Activated CD8-positive, alpha-beta T cell treated with anti-CD3 and anti-CD28 coated beads, Interleukin-2, amount 10 ng/mL, durations not matched to agents 7 days and 5 days (primary cell): ENCODE data around the gene APOA4. TPM values are rescaled to one million over a fixed set of nuclear protein-coding genes. Genes with fewer than 3 reads are reported as not detected.

Source experiments
- ATAC-seq: fragments of 150-1000 bp; cut with Tn5 transposase; one replicate; pipeline ENCODE4 v1.10.0; 2021; ENCODE audit warnings: moderate library complexity
- CTCF ChIA-PET: fragments of 350-600 bp; sonication (Branson Sonifier 250); formaldehyde crosslinking; loops from one replicate; lab custom pipeline; 2021; ENCODE audit warnings: antibody characterized with exemption; lab: Charles Lee
- POLR2A ChIA-PET: fragments of 350-600 bp; sonication (Branson Sonifier 250); formaldehyde crosslinking; loops from one replicate; lab custom pipeline; 2021; ENCODE audit warnings: antibody characterized with exemption; lab: Charles Lee
- DNase-seq: peaks from one replicate; pipeline ENCODE4 v3.0.0-alpha.2; 2020
- H3K27ac Mint-ChIP-seq: one replicate; pipeline ENCODE4 v1.8.0; 2021; ENCODE audit warnings: mild to moderate bottlenecking, mixed read lengths
- H3K27me3 Mint-ChIP-seq: one replicate; pipeline ENCODE4 v1.8.0; 2021; ENCODE audit warnings: low read depth, mixed read lengths
- H3K36me3 Mint-ChIP-seq: one replicate; pipeline ENCODE4 v1.8.0; 2021; ENCODE audit warnings: low read depth, mixed read lengths
- H3K4me1 Mint-ChIP-seq: one replicate; pipeline ENCODE4 v1.8.0; 2021; ENCODE audit warnings: low read depth, mixed read lengths
- H3K4me3 Mint-ChIP-seq: one replicate; pipeline ENCODE4 v1.8.0; 2021; ENCODE audit warnings: mild to moderate bottlenecking, mixed read lengths
- H3K9me3 Mint-ChIP-seq: one replicate; pipeline ENCODE4 v1.8.0; 2022; ENCODE audit warnings: mixed read lengths; ENCODE audit not compliant: insufficient read depth
- total RNA-seq, 2 experiments: library from RNA; stranded (reverse); gene quantifications; one replicate each; pipeline ENCODE4 v1.2.3, GENCODE V29; 2021

The APOA4 gene
- total RNA-seq, 2 experiments from 2014 or later = not detected

DNA sequence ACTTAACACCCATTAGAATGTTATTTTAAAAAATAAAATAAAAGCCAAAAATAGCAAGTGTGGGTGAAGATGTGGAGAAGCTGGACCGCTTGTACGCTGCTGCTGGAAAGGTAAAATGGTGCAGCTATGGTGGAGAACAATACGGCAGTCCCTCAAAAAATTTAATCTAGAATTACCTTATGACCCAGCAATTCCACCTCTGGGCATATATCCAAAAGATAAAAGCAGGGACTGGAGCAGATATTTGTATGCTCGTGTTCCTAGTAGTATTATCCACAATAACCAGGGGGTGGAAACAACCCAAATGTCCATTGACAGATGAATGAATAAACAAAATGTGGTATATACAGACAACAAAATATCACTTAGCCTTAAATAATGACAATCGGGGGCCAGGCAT, 25.3 kb downstream of the APOA4 start:
- Mint-ChIP-seq H3K4me3 (no peak overlapping the region), H3K4me1 (no peaks in the 10 kb centered on the region), H3K9me3 (no peaks in the 10 kb centered on the region), H3K27ac (no peak overlapping the region), H3K27me3 (peaks cover 20% of the 10 kb centered on the region), H3K36me3 (no peaks in the 10 kb centered on the region)
- ATAC-seq (no peak), DNase-seq (no peak)
- POLR2A ChIA-PET = no interaction called here
- CTCF ChIA-PET = no interaction called here

DNA sequence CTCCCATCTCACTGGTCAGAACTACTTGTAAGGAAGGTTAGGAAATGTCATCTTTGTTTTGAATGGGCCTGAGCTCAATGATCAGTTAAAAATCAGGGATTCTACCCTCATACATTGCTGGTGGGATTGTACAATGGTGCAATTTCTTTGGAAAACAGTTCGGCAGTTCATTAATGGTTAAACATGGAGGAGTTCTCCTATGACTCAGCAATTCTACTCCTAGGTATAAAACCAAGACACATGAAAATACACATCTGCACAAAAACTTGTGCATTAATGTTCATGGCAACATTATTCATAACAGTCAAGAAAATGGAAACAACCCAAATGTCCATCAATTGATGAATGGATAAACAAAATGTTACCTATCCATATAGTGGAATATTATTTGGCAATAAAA, 26.6 kb downstream of the APOA4 start:
- Mint-ChIP-seq H3K9me3 (no peaks in the 10 kb centered on the region), H3K4me1 (no peaks in the 10 kb centered on the region), H3K27me3 (peaks cover 17% of the 10 kb centered on the region), H3K36me3 (no peaks in the 10 kb centered on the region), H3K4me3 (no peak overlapping the region), H3K27ac (no peak overlapping the region)
- ChIA-PET CTCF (interaction anchor here (7.7 to 11.1 kb wide), 2 partner anchors 39 to 56 kb away, joined by 64 to 211 read pairs; partner anchors contain the start of gene APOA1), POLR2A (no interaction called here)
- DNase-seq = no peak
- no peak for ATAC-seq

DNA sequence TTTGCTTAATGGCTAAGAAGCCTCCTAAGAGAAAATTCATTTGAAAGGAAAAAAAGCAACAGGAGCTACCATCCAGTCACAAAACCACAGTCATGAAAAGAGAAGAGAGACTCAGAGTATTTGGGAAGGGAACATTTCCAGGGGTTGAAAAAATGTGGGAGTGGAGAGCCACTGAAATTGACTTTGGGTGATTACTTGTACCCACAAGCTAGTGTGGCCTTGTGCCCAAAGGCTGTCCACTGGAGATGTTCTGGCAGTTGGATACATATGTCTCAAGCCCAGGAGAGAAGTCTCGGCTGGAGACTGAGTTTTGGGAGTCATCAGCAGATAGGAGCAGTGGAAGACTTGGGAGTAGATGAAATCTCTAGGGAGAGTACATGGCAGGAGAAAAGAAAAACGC, 28.3 kb downstream of the APOA4 start:
- peaks cover 9% of the 10 kb centered on the region for H3K4me1 Mint-ChIP-seq
- DNase-seq (no peak), ATAC-seq (no peak)
- no peaks in the 10 kb centered on the region for H3K36me3 Mint-ChIP-seq
- ChIA-PET CTCF (interaction anchor here (3.1 to 11.1 kb wide), 3 partner anchors 40 to 311 kb away, joined by 9 to 211 read pairs (median 64); partner anchors contain the start of gene APOA1), POLR2A (interaction anchor here (0.7 kb wide), 1 partner anchor 45 kb away, joined by 3 read pairs; no protein-coding TSS in a partner anchor)
- no peak overlapping the region for H3K27ac Mint-ChIP-seq
- H3K4me3 Mint-ChIP-seq = no peak overlapping the region
- no peaks in the 10 kb centered on the region for H3K9me3 Mint-ChIP-seq
- peaks cover 12% of the 10 kb centered on the region for H3K27me3 Mint-ChIP-seq

DNA sequence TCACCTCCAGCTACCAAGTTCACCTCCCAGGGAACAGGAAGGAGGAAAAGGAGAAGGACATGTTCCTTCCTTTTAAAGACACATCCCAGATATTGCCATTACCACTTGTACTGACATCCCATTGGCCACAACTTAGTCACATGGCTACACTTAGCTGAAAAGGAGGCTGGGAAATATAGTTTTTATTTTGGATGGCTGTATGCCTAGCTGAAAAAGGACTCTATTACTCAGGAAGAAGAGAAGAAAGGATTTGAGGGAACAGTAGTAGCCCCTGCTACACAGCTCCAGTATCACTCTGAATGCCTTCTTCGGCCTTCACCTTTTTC, 29.4 kb downstream of the APOA4 start:
- H3K36me3 Mint-ChIP-seq = no peaks in the 10 kb centered on the region
- peaks cover 13% of the 10 kb centered on the region for H3K4me1 Mint-ChIP-seq
- H3K27ac Mint-ChIP-seq = no peak overlapping the region
- ChIA-PET CTCF (interaction anchor here (1.0 to 11.1 kb wide), 4 partner anchors 41 to 312 kb away, joined by 4 to 211 read pairs (median 36); partner anchors contain the start of gene APOA1), POLR2A (interaction anchor here (0.8 to 1.1 kb wide), 3 partner anchors 21 to 60 kb away, joined by 3 read pairs; partner anchors contain the start of gene BUD13)
- no peak for ATAC-seq
- H3K9me3 Mint-ChIP-seq = no peaks in the 10 kb centered on the region
- peaks cover 9% of the 10 kb centered on the region for H3K27me3 Mint-ChIP-seq
- no peak for DNase-seq
- H3K4me3 Mint-ChIP-seq = no peak overlapping the region

DNA sequence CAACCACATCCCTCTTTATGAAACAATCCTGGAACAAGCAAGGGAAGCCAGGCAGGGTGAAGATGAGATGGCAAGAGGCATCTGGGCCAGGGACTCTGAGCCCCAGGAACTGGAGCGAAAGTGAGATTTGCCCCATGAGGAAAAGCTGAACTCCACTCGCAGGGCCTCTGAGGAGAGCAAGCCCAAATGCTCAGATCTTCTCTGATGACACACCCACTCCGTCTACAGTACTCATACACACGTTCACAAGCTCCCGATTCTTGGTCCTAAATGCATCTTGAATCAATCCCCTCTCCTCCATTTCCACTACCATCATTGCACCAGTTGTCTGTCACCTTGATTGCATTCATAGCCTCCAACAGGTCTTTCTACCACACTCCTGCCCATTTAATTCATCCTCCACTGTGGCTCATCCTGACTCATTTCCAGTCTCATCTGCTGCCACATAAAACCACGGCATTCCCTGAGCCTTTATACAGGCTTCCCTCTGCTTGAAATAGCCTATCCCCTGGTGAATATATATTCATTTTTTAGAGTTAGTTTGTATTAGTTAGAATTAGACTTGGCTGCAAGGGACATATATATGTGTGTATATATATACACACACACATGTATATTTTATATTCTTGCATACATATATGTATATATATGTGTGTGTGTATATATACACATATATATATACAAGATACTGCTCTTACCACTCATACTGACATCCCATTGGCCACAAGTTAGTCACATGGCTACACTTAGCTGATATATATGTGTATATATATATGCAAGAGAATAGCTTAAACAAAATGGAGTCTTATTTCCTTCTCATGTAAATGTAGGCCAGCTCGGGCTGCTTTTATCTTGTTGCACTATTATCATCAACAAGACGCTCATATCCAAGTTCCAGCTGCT, 30.0 kb downstream of the APOA4 start:
- no peaks in the 10 kb centered on the region for H3K36me3 Mint-ChIP-seq
- ChIA-PET POLR2A (interaction anchor here (0.8 to 1.1 kb wide), 3 partner anchors 20 to 61 kb away, joined by 3 read pairs; partner anchors contain the start of gene BUD13), CTCF (interaction anchor here (1.0 to 11.1 kb wide), 10 partner anchors 10 to 351 kb away, joined by 4 to 211 read pairs (median 11); partner anchors contain the start of genes APOA1 and PAFAH1B2)
- DNase-seq (no peak), ATAC-seq (no peak)
- peaks cover 20% of the 10 kb centered on the region for H3K4me1 Mint-ChIP-seq
- peaks cover 9% of the 10 kb centered on the region for H3K27me3 Mint-ChIP-seq
- H3K4me3 Mint-ChIP-seq = no peak overlapping the region
- no peak overlapping the region for H3K27ac Mint-ChIP-seq
- H3K9me3 Mint-ChIP-seq = no peaks in the 10 kb centered on the region

DNA sequence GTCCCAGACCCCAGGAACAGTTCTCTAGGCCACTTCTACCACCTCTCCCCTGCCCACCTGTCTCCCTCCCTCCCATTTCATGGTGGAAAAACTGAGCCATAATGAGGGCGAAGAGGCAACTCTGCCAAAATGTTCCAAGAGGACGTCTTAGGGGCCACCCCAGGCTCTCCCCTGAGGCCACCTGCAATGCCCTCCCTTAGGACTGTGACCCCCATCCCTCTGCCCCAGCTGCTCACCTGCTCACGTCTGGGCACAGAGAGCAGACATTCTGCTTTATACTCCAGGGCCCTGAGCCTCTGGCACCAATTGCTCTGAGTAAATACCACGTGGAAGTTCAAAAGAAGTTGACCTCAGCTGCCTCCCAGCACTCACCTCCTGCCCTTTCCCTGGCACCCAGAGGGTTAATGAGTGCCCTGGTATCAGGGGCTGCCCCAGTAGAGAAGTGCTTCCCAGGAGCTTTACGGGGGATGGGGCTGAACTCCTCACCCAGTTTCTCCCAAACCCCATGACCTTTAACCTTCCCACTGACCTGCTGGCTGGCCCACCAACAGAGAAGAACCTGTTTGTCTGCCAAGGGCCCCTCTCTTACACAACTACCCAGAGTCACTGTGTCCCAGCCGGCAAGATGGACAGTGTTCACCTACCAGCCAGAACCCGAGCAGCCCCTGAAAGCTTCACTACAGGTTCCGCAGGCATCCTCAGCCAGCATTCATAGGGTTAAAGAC, 30.8 kb downstream of the APOA4 start:
- DNase-seq (no peak), ATAC-seq (no peak)
- POLR2A ChIA-PET = no interaction called here
- Mint-ChIP-seq H3K9me3 (no peaks in the 10 kb centered on the region), H3K27ac (no peak overlapping the region), H3K36me3 (peaks cover 2% of the 10 kb centered on the region), H3K4me3 (no peak overlapping the region), H3K27me3 (peaks cover 9% of the 10 kb centered on the region), H3K4me1 (peaks cover 20% of the 10 kb centered on the region)
- CTCF ChIA-PET = interaction anchor here (0.6 to 11.1 kb wide), 18 partner anchors 9 to 437 kb away, joined by 3 to 211 read pairs (median 6); partner anchors contain the start of genes APOA1 and PAFAH1B2

DNA sequence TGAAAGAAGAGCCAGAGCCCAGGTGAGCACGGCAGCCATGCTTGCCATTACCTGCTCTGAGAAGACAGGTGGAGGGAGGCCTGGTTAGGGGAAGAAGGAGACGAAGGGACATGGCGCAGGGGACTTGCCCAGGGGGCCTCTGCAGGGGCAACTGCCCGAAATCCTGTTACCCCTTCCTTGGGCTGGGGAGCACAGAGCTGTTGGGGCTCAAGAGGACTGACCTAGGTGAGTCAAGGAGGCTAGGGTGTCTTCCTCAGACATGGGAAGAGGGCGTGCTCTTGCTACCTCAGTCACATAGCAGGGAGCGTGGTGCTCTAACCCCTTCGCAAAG, 31.3 kb downstream of the APOA4 start, which contains the start of gene APOA5:
APOA5 (minus strand) TSS at position 67 of the 331 bp plus-strand sequence; CDS start at position 48, 19 bp downstream.
- DNase-seq (no peak), ATAC-seq (no peak)

DNA sequence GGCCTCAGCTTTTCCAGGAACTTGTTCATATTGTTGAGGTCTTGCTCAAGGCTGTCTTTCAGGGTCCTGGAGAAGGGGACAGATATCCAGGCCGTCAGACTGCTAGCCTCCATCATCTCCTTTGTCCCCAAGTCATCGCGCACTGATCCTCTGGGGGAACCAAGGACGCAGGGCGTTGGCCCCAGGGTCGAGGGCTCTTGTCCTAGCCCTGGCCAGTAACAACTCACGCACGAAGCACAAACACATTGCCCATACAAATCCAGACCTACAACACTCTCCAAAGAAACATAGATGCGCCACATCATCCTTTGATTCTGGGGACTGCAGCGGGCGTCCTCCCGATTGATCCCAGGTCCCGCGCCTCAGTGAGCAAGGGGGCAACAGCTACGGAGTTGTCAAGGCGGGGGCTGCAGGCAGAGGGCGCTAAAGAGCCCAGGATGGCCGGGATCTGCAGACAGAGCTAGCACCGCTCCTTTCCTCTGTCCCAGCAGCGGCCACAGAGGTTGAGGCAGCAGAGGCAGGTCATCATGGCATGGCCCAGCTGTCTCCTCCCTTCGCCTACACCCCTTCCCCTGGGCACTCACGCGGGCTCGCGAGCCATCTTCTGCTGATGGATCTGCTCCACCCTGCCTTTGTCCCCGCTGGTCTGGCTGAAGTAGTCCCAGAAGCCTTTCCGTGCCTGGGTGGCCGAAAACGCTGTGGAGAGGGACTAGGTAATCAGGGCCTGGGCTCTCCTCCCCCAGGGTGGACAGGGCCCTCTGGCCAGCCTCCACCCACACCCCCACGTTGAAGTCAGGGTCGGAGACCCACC, 31.9 kb downstream of the APOA4 start:
- H3K36me3 Mint-ChIP-seq = peaks cover 12% of the 10 kb centered on the region
- H3K9me3 Mint-ChIP-seq = no peaks in the 10 kb centered on the region
- H3K27ac Mint-ChIP-seq = no peak overlapping the region
- peaks cover 6% of the 10 kb centered on the region for H3K27me3 Mint-ChIP-seq
- ChIA-PET POLR2A (interaction anchor here (0.6 to 1.7 kb wide), 5 partner anchors 44 to 439 kb away, joined by 3 to 5 read pairs (median 3); partner anchors contain the start of gene PAFAH1B2), CTCF (interaction anchor here (0.6 to 11.1 kb wide), 66 partner anchors 8 to 438 kb away, joined by 3 to 211 read pairs (median 4); partner anchors contain the start of genes APOA1, APOA4, BUD13 and PAFAH1B2)
- H3K4me3 Mint-ChIP-seq = no peak overlapping the region
- peaks cover 30% of the 10 kb centered on the region for H3K4me1 Mint-ChIP-seq
- ATAC-seq (peak; percentile 51), DNase-seq (peak; percentile 82)

More for the DNA sequence above, 31.3 kb downstream of the APOA4 start, which contains the start of gene APOA5:
- Mint-ChIP-seq H3K27ac (no peak within 1 kb of the TSS), H3K27me3 (peaks cover 9% of the 10 kb centered on the region), H3K36me3 (peaks cover 7% of the 10 kb centered on the region), H3K4me1 (peaks cover 25% of the 10 kb centered on the region), H3K9me3 (no peaks in the 10 kb centered on the region), H3K4me3 (no peak within 1 kb of the TSS)
- ChIA-PET CTCF (interaction anchor here (0.6 to 11.1 kb wide), 63 partner anchors 8 to 437 kb away, joined by 3 to 211 read pairs (median 5); partner anchors contain the start of genes APOA1, APOA4, BUD13 and PAFAH1B2), POLR2A (interaction anchor here (0.6 to 1.7 kb wide), 4 partner anchors 44 to 438 kb away, joined by 3 to 5 read pairs (median 3); partner anchors contain the start of gene PAFAH1B2)

DNA sequence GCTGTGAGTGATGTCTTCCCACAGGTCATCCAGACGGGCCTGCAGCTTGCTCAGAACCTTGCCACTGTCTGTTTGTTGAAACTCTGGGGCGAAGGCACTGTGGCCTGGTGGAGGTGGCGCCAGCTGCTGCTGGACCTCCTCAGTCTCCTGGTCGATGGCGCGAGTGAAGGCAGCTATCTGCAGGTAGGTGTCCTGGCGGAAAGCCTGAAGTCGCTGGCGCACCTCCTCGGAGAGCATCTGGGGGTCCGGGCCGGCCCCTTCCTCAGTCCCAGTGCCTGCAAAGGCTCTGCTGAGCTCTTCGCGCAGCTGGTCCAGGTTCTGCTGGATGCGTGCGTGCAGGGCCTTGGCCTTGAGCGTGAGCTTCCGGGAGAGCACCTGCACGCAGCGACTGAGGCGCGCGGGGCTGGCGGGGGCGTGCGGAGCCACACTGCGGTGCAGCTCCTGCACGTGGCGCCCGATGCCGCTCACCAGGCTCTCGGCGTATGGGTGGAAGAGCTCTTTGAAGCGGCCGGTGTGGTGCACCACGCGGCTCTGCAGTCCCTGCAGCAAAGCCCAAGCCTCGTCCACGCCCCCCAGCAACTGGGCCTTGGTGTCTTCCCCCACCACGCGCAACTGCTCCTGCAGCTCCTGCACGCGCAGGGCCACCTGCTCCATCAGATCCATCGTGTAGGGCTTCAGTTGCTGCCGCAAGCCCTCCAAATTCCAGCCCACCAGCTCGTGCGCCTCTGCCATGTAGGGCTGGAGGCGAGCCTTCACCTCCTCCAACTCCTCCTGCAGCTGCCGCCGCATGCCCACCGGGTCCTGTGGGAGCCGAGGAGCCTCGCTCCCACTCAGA, 32.7 kb downstream of the APOA4 start:
- CTCF ChIA-PET = interaction anchor here (0.7 to 11.1 kb wide), 51 partner anchors 8 to 437 kb away, joined by 3 to 211 read pairs (median 5); partner anchors contain the start of genes APOA1, APOA4, BUD13 and PAFAH1B2
- ATAC-seq (no peak), DNase-seq (no peak)
- peaks cover 6% of the 10 kb centered on the region for H3K27me3 Mint-ChIP-seq
- H3K4me3 Mint-ChIP-seq = no peak overlapping the region
- peaks cover 36% of the 10 kb centered on the region for H3K4me1 Mint-ChIP-seq
- POLR2A ChIA-PET = interaction anchor here (0.6 to 1.7 kb wide), 5 partner anchors 45 to 440 kb away, joined by 3 to 5 read pairs (median 3); partner anchors contain the start of gene PAFAH1B2
- no peak overlapping the region for H3K27ac Mint-ChIP-seq
- H3K36me3 Mint-ChIP-seq = peaks cover 20% of the 10 kb centered on the region
- no peaks in the 10 kb centered on the region for H3K9me3 Mint-ChIP-seq

DNA sequence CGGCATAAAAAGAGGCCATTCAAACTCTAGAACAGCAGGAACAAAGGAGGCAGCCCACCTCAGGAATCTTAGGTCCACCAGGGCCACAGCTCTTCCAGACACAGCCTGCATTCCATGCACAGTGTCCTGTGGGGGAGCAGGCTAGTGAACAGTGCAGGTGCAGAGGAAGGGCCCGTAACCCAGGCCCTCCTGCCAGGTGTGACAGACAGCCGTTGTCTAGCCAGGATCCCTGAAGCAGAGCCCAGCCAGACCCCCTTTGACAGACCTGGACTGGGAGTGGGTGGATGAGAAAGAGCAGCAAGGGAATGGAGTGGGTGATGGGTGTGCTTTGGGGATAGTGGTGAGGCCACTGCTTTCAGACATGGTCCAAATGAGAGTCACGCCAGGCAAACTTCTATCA, 34.1 kb downstream of the APOA4 start:
- POLR2A ChIA-PET = interaction anchor here (0.8 to 3.9 kb wide), 3 partner anchors 15 to 65 kb away, joined by 3 to 44 read pairs (median 4); partner anchors contain the start of gene BUD13
- peak overlapping the region; percentile 94 for H3K4me3 Mint-ChIP-seq
- CTCF ChIA-PET = interaction anchor here (1.6 to 11.1 kb wide), 4 partner anchors 46 to 390 kb away, joined by 4 to 211 read pairs (median 50); partner anchors contain the start of genes APOA1 and SIDT2
- peaks cover 43% of the 10 kb centered on the region for H3K4me1 Mint-ChIP-seq
- no peak for ATAC-seq
- no peaks in the 10 kb centered on the region for H3K9me3 Mint-ChIP-seq
- H3K36me3 Mint-ChIP-seq = peaks cover 34% of the 10 kb centered on the region
- H3K27ac Mint-ChIP-seq = no peak overlapping the region
- peaks cover 6% of the 10 kb centered on the region for H3K27me3 Mint-ChIP-seq
- DNase-seq = no peak
